ENCODE measurements around the gene KIF3A.

KIF3A gene

DNA sequence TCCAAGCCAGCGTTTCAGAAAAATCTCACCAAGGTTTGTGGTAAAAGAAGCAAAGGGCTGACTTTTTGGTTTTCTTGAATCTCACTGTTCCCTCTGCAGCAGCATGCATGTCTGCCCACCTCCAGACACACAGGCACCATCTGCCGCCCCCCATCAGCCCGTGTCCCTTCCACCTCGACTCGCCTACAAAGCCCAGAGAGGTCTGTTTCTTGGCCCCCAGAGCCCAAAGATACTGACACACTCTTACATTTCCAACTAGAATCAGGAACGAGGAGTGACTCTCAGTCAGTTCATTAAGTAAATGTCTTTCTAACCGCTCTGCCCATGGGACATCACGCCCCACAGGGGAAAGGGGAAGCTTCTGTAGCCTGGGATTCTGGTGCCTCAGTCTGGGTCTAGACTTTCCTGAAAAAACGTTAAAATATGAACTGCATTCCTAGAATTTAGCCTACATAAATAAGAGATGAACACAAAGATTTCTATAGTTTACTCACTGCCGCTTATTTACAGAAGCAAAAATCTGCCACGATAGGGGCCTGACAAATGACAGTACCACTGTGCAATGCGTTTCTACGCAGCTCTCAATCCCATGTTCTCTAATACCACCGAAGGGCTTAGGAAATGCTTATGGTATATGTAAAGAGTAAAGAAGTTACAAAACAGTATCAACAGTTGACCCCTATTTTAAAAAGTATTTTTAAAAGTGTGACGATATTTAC is 59.5 kb downstream of the KIF3A start:
- no peak for DNase-seq (ENCODE audit: low read depth)

DNA sequence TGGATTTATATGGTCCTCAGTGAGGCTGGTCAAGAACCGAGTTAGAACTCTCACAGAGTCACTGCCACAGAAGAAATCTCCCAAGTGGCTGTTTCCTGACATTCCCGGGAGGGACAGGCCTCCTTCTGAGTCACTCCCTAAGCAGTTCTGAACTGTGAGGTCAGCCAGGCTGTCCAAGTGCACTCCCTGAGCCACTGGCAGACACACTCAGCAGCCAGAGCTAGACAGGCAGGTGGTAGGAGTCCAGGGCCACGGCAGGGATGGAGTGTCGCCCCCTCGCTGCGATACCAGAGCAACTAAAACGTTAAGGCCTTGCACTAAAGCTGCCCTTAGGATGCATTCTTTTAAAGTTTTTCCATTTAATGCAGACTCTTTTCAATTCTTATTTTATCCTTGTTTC is 60.2 kb downstream of the KIF3A start:
- DNase-seq (ENCODE audit: low read depth): peak; percentile 78

DNA sequence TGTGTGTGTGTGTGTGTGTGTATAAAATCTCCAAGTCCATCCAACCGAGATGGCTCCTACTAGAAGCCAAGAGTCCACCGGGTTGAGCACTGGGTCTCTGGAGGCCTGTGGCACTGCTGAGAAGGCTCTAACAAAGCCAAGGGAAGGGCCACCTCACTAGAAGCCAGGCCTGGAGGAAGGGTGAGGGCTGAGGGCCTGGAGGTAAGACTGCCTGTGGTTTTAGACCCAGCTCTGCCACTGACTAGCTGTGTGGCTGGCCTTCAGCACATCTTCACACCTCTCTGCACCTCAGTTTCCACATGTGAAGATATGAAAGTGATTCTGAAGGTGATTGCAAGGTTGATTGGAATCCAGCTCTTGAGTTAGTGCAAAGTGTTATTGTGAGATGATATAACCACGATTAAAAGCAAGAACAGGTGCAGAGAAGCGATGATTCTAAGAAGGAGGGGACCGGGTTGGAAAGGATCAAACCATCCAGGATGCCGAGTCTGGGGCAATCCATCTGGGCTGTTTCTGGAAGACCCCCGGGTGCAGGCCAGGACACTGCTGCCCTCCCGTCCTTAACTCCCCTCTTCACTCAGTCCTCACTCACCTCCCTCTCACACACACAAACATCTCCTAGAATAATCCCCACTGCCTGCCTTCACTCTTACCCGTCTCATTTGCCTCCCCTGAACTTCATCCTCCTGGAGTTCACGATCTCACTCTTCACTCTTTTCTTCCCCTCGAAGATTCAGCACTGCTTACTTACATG is 61.2 kb downstream of the KIF3A start:
- DNase-seq (ENCODE audit: low read depth): no peak

DNA sequence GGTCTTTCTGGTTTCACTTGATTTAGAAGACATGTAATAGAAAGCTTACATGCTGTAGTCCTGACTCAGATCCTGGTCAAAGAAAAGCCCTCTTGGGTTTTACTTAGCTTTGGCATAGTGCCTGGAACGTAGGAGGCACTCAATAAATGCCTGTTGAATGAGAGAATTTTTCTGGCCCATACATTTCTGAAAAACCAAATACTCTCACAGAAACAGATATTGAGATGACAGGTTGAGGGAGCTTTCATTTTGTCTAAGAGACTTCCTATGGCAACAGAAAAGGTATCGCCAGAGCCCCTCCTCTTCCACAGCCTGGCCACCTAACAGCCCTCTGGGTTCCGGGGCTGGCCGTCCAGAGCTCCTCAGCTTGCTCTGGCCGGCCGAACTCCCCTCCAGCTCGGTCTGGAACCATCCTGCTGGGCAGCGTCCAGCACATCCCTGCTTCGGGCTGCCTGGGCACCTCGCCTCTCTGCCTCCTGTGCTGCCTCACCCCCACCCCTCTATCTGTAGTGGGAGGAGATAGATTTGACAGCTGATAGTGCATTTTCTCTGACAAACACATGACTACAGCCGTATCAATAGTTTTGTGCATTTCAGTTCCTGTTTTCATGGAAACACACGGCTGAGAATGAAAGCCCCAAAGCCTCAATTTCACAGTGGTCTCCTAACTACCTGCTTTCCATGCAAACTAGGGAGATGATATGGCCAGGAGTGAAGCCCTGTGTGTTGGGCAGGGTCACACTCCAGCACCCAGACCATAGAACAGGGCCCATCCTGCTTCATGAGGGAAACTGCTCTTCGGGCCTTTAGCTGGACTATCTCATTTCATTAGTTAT is 62.5 kb downstream of the KIF3A start:
- DNase-seq (ENCODE audit: low read depth): peak; percentile 93

DNA sequence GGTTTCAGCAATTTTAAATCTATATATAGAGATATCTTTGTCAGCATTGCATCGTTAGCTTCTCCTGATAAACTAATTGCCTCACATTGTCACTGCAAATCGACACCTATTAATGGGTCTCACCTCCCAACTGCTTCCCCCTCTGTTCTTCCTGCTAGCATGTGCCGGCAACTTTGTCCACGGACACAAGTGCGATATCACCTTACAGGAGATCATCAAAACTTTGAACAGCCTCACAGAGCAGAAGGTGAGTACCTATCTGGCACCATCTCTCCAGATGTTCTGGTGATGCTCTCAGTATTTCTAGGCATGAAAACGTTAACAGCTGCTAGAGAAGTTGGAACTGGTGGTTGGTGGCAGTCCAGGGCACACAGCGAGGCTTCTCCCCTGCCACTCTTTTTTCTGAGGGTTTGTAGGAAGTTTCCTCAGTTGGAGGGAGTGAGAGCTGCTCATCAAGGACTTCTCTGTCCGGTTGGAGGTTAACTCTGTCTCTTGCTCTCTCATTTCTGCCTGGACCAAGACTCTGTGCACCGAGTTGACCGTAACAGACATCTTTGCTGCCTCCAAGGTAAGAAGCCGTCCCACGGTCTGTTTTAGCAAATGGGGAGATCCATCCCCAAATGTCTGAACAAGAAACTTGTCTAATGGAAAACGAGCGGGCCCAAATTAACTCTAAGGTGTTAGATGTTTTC is 63.3 kb downstream of the KIF3A start, which contains the start of gene IL4:
TSS of gene IL4 (plus strand) at position 51 of the 692 bp plus-strand sequence. CDS start at position 113, 62 bp downstream.
- DNase-seq (ENCODE audit: low read depth): no peak

DNA sequence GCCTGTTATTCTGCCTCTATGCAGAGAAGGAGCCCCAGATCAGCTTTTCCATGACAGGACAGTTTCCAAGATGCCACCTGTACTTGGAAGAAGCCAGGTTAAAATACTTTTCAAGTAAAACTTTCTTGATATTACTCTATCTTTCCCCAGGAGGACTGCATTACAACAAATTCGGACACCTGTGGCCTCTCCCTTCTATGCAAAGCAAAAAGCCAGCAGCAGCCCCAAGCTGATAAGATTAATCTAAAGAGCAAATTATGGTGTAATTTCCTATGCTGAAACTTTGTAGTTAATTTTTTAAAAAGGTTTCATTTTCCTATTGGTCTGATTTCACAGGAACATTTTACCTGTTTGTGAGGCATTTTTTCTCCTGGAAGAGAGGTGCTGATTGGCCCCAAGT is 63.9 kb downstream of the KIF3A start:
- DNase-seq (ENCODE audit: low read depth): no peak

DNA sequence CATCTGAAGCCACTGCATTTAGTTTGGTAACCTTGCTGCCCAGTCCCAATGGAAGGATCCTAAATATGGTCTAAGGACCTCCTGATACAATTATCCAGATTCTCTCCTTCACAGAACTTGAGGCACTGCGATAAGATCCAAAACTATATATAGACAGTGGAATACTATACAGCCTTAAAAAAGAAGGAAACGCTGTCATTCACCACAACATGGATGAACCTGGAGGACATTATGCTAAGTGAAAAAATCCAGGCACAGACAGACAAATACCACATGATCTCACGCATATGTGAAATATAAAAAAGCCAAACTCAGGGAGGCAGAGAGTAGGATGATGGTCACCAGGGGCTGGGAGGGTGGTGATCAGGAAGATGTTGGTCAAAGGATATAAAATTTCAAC is 66.3 kb downstream of the KIF3A start:
- no peak for DNase-seq (ENCODE audit: low read depth)

DNA sequence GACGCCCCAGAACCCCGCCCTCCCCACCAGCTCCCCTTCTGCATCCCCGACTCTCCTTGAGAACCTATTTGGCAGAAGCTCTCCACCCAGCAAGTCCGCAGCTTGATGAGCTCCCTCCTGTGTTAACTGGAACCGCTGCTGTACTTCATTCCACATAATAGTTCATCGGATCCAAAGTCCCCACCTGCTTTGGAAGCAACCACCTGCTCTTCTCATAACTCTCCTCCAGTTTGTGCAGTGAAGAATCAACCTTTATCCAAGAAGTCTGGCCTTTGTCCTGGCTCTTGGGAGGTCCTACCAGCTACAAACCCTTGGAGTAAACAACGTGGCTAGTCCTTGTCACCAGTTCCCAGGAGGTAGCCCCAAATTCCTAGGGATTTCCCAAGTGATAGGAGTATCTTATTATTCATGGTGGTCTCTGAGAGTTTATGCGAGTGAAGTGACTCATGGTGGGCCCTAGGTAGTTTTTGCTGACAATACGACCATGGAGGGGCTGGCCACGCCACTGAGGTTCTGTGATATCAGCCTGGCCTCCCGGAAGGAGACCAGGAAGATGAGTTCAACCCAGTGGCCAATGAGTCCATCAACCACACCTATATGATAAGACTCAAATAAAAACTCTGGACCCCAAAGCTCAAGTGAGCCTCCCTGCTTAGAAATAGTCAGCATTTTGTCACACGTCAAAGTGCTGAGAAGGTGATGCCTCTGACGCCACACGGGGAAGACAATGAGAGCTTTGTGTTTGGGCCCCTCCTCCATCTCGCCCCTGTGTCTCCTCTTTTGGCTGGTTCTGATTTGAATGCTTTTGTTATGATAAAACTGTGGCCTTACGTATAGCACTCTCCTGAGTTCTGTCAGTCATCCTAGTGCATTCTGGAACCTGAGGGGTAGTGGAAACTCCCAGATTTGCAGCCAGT is 67.1 kb downstream of the KIF3A start:
- no peak for DNase-seq (ENCODE audit: low read depth)

DNA sequence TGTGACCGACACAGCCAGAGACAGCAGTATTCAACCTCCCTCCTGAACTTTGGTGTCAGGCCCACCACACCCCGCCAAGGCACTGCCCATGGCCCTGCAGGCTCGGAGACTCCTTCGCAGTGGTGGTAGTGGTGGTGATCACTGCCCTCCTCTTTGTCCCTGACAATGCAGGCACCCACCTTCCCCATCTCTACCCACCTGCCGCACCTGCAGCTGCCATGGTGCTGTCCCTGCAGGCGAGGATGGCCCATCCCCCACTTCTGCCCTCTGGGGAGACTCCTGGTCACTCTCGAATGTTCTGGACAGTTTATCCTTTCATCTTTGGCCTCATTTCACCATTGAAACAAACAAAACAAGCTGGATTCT is 67.9 kb downstream of the KIF3A start:
- no peak for DNase-seq (ENCODE audit: low read depth)

DNA sequence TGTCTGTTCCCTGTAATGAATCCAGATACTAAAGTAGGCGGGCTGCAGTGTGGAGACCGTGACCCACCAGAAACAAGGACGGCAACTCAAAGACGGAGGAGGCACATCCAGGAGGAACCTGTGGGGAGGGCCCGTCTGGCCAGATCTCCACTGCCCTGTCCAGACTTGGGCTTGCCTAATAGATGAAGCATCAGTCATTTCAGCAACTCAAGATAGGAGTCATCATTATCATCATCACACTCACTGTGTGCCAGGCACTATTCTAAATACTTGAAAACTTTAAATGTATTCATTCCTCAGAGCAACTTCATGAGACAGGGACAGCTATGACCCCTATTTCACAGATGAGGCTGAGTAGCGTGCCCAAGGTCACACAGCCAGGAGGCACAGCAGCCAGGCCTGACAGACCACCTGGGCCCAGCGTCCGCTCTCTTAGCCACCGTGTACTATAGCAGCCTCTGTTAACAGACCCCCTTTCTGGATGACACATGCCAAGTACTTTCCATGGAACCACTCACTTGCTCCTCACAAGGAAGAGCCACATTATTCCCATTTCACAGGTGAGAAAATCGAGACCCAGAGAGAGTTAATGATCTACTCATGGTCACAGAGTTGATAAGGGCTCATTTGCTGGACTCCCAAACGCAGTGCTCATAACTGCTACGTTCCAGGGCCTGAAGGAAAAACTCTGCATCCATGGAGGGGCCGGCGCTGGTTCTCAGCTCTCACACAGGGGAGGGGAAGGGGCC is 68.5 kb downstream of the KIF3A start:
- DNase-seq (ENCODE audit: low read depth): no peak

DNA sequence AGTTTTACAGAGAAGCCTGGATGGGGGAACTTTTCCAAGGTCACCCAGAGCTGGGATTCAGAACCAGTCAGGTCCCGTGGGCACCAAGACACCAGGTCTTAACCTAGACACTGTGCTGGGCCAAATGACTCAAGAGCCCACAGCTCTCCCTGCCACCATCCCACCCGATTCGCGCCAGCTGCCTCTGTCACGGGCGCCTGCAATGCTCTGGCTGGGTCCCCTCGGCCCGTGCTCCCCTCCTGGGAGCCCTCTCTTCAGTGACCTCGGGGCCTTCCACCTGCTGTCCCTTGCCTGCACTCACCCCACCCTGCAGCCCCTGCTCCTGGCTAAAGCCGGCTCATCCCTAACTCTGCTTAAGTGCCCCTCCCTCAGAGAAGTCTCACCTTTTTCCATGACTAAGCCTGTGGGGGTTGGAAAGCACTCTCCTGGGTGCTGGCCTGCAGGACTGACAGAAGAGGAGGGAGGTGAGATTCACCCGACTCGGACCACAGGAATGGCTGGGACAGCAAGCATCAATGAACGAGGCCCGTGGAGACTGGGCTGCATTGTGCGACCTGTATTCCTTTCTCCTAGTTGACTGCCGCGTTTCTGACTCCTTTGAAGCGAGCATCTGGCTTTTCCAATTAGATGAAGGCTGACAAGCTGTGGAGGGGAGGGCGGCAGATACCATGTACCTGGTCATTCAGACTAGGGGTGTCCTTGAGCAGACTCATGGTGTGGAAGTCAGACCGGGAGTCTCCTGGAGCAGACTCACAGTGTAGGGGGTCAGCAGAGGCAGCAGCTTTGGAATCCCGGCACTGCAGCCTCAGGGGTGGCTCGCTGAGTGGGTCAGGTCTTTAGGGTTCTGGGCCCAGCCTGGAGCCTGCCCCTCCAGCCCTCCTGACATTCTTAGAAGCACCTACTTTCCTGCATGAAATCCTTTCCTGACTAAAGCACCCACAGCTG is 69.3 kb downstream of the KIF3A start:
- no peak for DNase-seq (ENCODE audit: low read depth)

DNA sequence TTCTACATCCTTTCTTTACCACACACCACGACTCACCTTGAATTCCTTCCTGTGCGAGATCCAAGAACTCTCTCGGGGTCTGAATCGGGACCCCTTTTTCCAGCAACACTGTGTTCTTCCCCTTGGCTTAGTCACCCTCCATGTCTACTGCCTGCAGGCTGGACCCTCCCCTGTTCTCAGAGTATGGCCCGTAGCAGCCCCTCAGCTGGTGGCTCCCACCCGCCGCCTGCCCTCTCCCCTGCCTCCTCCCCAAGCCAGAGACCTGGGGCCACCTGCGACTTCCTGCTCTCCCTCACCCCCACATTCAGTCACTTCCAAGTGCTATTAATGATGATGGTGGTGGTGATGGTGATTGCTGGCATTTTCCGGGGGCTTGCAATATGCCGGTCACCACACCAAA is 70.0 kb downstream of the KIF3A start:
- DNase-seq (ENCODE audit: low read depth): no peak

DNA sequence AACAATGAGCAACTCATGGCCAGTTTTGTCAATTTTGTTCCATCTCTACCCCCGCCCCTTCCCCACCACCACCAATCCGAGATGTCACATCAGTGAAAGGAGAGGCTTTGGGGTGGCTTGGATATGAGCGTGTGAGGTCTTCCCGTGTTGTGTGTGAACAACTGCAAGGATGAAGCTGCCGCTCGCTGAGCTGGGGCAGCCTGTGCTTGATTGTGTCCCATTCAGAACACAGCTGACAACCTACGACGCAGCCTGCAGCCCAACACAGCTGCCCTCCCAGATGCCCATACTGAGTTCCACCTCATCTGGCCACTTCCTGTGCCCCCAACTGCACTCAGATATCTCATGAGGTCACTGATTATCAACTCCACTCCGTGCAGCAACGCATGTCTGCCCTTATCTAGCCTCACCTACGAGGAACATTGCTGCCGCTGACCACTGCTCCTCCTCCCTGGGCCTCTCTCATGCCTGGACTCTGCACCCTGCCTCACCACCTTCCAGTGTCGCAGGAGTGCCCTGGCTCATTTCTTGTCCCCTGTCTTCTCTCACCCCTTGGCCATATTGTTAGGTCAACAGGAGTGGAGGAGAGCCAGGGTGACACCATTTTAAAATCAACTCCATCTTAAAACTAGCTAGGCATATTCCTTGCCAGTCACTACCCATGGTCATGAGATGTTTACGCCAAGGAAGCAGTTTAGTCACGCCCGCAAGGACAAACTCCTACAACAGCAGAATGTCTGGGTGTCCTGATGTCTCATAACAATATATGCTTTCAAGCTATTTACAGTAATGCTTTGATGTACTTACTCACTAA is 70.8 kb downstream of the KIF3A start:
- no peak for DNase-seq (ENCODE audit: low read depth)

DNA sequence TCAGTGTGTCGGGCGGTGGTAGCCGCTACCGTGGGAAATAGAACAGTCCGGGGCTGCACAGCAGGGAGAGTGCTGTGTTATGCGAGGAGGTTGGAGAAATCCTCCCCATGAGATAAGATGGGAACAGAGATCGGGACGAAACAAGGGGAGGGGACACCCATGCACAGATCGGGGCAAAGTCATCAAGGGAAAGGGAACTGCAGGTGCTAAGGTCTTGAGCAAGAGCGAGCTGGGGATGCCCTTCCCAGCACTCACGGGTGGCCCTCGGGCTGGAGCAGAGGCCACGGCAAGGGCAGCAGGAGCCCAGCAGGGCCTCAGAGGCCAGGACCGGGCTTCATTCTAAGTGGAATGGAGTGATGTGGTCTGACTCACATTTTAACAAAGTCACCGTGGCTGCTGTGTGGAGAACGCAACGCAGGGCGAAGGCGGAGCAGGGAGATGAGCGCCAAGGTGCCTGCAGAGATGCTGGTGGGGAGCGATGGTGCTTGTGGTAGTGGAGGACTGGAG is 71.7 kb downstream of the KIF3A start:
- DNase-seq (ENCODE audit: low read depth): no peak

DNA sequence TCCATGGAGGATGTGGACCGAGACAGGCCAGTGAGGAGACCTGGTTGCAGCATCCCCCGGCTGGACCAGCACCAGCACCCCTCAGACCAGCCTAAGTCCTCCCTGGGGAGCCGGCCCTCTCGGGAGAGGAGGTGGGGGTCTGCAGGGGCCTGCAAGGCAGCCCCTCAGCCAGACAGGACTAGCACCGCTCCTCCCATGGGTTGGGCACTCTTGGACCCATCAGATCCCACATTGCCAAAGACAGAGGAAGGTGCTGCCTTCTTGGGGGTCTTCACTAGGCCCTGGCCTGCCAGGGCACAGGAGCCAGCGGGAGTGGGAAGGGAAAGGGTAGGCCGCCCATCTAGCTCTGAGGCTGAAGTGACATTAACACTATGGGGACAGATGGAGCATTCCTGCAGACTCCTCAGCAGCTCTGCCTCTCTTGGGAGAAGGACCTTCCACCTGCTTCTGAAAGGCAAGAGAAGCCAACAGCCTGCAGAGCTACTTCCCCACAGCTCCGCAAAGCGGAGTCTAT is 72.6 kb downstream of the KIF3A start:
- DNase-seq (ENCODE audit: low read depth): no peak

DNA sequence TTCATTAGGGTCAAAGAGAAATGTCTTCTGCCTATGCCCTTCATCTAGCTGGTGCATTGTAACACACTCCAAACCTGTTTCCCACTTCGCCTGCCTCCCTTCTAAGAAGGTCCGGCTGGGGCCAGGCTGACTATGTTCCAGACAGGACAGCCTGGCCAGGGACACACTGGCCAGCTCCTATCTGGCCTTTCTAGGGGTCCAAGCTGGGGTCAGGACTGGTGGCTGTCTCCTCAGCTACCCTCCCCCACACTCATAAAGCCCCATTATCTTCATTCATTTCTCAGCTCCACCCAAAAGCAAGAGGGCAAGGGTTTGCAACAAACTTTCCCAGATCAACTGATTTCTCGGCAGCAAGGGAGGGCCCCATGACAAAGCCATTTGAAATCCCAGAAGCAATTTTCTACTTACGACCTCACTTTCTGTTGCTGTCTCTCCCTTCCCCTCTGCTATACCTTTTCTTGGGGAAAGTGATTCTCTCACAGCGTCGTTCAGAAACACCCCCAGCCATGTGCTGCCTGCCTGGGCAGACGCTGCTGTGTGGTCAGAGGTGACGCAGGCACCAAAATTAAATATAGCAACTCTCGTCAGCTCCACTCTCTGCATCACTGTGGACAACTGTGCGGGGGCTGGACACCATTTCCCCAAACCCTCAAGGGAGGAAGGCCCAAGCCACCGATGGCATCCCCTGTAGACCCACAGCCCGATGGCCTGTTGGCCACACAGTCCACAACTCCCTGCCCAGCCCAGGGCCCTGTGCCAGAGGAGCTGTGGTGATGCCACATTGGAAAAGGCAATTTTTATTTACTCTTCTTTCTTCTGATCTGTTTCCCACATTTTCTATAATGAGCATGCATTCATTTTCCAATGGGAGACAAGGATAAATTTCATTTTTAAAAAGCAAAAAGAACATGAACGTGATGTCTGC is 73.3 kb downstream of the KIF3A start:
- no peak for DNase-seq (ENCODE audit: low read depth)
